ENCODE measurements around the gene ZNF732. TPM values are rescaled to one million over a fixed set of nuclear protein-coding genes. Genes with fewer than 3 reads are reported as not detected.
A peak's percentile ranks its signal among the peaks of the same experiment; 100 is the strongest.

The ZNF732 gene
- under 1 TPM in 3 of 4 donors, not detected in 1; 0.39 to 0.63 (median 0.44) TPM for total RNA-seq

DNA sequence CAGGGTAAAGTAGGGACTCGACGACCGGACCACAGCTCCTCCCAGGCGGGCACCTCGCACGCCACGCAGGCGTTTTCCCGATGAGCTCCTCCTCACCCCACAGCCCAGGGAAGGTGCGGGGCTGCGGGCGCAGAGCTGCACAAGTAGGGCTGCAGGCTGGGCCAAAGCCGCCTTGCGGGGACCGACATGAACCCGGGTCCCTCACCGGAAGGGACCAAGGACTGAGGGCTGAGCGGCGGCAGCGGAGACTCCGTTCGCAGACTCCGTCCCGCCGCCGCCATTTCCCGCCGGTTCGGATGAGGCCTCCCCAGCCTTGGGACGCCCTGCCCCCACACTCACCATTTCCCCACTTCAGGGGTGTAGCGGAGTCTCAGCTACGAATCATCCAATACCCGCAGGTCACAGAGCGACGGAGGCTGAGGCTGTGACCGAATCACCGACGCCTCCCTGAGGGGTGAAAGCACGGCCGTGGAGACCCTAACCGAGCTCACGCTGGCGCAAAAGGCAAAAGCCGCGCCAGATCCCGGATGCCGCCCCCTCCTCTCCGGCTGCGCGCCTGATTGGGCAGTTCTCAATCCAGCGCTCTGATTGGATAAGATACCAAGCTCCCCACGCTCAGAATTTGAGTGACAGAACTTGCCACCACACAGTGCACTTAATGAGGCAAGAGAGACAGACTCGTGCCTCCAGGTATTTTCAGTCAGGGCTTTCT lies at the start of gene ZNF732:
Gene ZNF732, minus strand, starts transcription at position 506 of the 712 bp plus-strand sequence. Its CDS starts 164 bp downstream, at position 342.
- Histone ChIP-seq H3K9me3 (peaks cover 0 to 48% (median 0%) of the 10 kb centered on the region in 4 donors), H3K27ac (no peak within 1 kb of the TSS), H3K4me3 (peak within 1 kb of the TSS in 3 of 4 donors; percentile 11 to 42 (median 11)), H3K27me3 (peaks cover 0 to 23% of the 10 kb centered on the region in 2 donors), H3K4me1 (no peaks in the 10 kb centered on the region), H3K36me3 (no peaks in the 10 kb centered on the region)
- WGBS, 2 donors, result 4 to 6% methylated on average over 28 to 53 of the region's 53 CpGs
- no peak for DNase-seq (ENCODE audit: low spot score in 2 of 2)
- TF ChIP-seq, protein P1, sequence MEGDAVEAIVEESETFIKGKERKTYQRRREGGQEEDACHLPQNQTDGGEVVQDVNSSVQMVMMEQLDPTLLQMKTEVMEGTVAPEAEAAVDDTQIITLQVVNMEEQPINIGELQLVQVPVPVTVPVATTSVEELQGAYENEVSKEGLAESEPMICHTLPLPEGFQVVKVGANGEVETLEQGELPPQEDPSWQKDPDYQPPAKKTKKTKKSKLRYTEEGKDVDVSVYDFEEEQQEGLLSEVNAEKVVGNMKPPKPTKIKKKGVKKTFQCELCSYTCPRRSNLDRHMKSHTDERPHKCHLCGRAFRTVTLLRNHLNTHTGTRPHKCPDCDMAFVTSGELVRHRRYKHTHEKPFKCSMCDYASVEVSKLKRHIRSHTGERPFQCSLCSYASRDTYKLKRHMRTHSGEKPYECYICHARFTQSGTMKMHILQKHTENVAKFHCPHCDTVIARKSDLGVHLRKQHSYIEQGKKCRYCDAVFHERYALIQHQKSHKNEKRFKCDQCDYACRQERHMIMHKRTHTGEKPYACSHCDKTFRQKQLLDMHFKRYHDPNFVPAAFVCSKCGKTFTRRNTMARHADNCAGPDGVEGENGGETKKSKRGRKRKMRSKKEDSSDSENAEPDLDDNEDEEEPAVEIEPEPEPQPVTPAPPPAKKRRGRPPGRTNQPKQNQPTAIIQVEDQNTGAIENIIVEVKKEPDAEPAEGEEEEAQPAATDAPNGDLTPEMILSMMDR (IDR thresholded peaks at IDR 0.05), result no peak
- TF ChIP-seq EP300 (IDR thresholded peaks at IDR 0.05), result no peak
- TF ChIP-seq POLR2A (IDR thresholded peaks at IDR 0.05), result no peak

DNA sequence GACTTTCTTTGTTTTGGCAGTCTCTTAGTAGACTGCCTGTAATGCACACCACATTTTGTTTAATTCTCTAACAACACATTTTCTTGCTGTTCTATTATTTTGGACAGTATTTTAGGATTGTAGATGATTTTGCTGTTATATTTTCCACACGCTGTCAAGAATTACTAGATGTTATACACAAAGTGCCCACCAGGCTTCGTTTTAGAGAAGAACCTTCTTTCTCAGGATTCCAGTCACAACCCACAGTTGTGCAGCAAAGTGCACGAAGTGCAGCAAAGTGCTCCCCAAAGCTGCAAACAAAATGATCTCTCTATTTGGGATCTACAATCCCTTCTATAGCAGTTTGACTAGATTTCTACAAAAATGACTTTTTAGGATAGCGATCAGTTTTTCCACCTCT lies 34.7 kb upstream of the ZNF732 start:
- 88 to 93% methylated on average over 4 of the region's 4 CpGs for WGBS, 2 donors
- no peak for TF ChIP-seq POLR2A (IDR thresholded peaks at IDR 0.05)
- TF ChIP-seq, protein P1 (IDR thresholded peaks at IDR 0.05), result no peak
- peaks cover 0 to 48% (median 4%) of the 10 kb centered on the region in 4 donors for H3K9me3 ChIP-seq
- H3K27me3 ChIP-seq, result no peaks in the 10 kb centered on the region
- H3K36me3 ChIP-seq, result peaks cover 0 to 51% (median 8%) of the 10 kb centered on the region in 3 donors
- H3K27ac ChIP-seq, result no peak overlapping the region
- peaks cover 0 to 30% (median 12%) of the 10 kb centered on the region in 4 donors for H3K4me1 ChIP-seq
- no peak for DNase-seq (ENCODE audit: low spot score in 2 of 2)
- no peak overlapping the region for H3K4me3 ChIP-seq

DNA sequence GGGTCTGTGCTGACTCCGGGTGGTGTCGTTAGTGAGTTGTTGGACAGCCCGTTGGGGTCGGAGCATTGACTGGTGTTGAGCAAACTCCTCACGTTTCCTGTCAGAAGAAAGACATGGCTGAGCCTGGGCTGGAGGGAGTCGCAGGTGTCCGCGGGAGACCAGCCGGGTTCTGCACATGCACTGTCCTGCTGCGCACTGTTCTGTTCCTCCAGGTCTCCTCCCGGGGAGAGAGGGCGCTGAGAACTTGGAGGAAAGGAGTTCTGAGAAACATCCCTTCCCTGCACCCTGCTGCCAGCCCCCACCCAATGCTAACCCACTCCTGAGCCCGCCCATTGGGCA lies 33.5 kb upstream of the ZNF732 start:
- Histone ChIP-seq H3K9me3 (peaks cover 0 to 35% (median under 1%) of the 10 kb centered on the region in 4 donors), H3K36me3 (peaks cover 0 to 38% (median 0%) of the 10 kb centered on the region in 3 donors), H3K27me3 (no peaks in the 10 kb centered on the region), H3K4me3 (peak overlapping the region; percentile 62 to 87 (median 74)), H3K27ac (peak overlapping the region in 2 of 4 donors; percentile 92 to 98), H3K4me1 (peaks cover 0 to 30% (median 12%) of the 10 kb centered on the region in 4 donors)
- TF ChIP-seq, protein P1 (IDR thresholded peaks at IDR 0.05), result no peak
- TF ChIP-seq POLR2A (IDR thresholded peaks at IDR 0.05), result no peak
- TF ChIP-seq EP300 (IDR thresholded peaks at IDR 0.05), result no peak
- WGBS, 2 donors, result 20 to 38% methylated on average over 13 of the region's 13 CpGs
- DNase-seq (ENCODE audit: low spot score in 2 of 2), result no peak

DNA sequence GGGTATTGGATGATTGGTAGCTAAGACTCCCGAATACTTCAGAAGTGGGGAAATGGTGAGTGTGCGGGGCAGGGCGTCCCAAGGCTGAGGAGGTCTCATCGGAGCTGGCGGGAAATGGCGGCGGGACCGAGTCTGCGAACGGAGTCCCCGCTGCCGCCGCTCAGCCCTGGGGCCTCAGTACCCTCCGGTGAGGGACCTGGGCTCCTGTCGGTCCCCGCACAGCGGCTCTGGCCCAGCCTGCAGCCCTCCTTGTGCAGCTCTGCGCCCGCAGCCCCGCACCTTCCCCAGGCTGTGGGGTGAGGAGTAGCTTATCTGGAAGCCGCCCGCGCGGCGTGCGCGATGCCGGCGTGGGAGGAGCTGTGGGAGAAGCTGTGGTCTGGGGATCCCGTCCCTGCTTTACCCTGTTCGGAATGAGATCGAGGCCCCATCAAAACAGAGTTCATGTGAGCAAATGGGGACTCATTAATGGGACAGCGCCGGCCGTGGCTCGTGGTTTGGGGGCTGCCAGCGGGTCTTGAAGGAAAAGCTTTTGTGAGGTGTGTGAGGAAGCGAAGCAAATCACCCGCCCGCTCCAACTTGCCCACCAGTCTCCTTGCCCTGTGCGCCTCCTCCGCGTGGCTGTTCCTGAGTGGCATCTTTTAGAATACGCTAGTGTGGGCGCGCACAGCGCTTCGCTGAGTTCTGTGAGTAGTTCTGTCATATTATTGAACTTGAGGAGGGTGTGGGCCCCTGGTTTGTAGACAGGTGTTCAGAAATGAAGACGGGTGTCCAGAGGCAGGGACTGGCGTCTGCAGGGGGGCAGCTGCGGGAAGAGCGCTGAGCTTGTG lies 32.9 kb upstream of the ZNF732 start:
- Histone ChIP-seq H3K27ac (peak overlapping the region; percentile 73 to 98 (median 92)), H3K4me1 (peaks cover 0 to 30% (median 12%) of the 10 kb centered on the region in 4 donors), H3K36me3 (peaks cover 0 to 35% (median 0%) of the 10 kb centered on the region in 3 donors), H3K9me3 (peaks cover 0 to 31% (median 0%) of the 10 kb centered on the region in 4 donors), H3K27me3 (no peaks in the 10 kb centered on the region), H3K4me3 (peak overlapping the region; percentile 62 to 87 (median 74))
- TF ChIP-seq EP300 (IDR thresholded peaks at IDR 0.05) (no peak), POLR2A (IDR thresholded peaks at IDR 0.05) (no peak)
- TF ChIP-seq, protein P1 (IDR thresholded peaks at IDR 0.05), result no peak
- peak; percentile 9 to 15 for DNase-seq (ENCODE audit: low spot score in 2 of 2)
- 0 to 3% methylated on average over 29 to 41 of the region's 52 CpGs for whole genome bisulfite sequencing, 2 donors
